ENCODE measurements around the gene PDSS1. TPM values are rescaled to one million over a fixed set of nuclear protein-coding genes. Genes with fewer than 3 reads are reported as not detected.

The PDSS1 gene, protein sequence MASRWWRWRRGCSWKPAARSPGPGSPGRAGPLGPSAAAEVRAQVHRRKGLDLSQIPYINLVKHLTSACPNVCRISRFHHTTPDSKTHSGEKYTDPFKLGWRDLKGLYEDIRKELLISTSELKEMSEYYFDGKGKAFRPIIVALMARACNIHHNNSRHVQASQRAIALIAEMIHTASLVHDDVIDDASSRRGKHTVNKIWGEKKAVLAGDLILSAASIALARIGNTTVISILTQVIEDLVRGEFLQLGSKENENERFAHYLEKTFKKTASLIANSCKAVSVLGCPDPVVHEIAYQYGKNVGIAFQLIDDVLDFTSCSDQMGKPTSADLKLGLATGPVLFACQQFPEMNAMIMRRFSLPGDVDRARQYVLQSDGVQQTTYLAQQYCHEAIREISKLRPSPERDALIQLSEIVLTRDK
- 15.7 and 19.0 TPM in 2 replicates for total RNA-seq

DNA sequence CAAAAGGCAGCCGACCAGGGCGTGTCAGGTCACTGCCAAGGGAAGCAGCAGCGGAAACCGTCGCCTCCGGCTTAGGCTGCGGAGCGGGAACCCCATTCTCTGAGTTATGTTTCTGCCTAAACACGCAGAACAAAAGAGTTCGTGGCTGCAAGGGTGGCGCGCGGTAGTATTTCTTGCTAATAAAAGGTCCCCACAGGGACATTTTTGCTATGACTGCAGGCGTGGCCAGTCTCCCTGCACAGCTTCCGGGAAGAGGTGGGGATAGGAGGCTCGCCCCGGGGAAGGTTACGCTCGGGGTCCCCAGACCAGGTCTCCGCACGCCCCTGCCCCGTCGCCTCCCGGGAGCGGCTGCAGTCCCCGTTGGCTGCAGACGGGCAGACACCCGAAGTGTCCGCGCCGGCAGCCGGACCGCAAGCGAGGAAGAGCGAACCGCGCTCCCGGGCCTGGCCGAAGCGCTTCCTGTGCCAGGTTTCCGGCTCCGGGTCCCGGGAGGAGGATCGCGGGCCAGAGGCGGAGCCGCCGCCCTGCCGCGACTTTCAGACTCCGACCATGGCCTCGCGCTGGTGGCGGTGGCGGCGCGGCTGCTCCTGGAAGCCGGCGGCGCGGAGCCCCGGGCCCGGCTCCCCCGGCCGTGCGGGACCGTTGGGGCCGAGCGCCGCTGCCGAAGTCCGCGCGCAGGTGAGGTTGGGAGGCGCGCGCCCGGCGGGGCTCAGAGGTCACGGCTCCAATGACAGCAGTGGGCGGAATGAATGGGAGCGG, at the start of gene PDSS1:
Gene PDSS1, plus strand, starts transcription at position 539 of the 759 bp plus-strand sequence. Its CDS starts 11 bp downstream, at position 550.

Other genes with a start within 250 kb of the PDSS1 start
- 40.6 and 54.3 TPM in 2 replicates for gene ABI1, start 163.3 kb downstream of the PDSS1 start, total RNA-seq

Data from airway epithelial cell (primary cell).